GM03348 (cell line): Measurements from ENCODE around the gene ABCC10.
"Not testable (repeated sequence)": the region's sequence is repeated elsewhere in the genome, so short reads cannot be mapped to it uniquely, and the experiment has no call there.

Experiments
- DNase-seq: peaks from one replicate; pipeline ENCODE4 v3.0.0; 2012; ENCODE audit warnings: low spot score

Gene ABCC10

GRCh38 chr6:43447604-43448003 is 20.3 kb downstream of the ABCC10 start:
- DNase-seq, result no peak

DNA sequence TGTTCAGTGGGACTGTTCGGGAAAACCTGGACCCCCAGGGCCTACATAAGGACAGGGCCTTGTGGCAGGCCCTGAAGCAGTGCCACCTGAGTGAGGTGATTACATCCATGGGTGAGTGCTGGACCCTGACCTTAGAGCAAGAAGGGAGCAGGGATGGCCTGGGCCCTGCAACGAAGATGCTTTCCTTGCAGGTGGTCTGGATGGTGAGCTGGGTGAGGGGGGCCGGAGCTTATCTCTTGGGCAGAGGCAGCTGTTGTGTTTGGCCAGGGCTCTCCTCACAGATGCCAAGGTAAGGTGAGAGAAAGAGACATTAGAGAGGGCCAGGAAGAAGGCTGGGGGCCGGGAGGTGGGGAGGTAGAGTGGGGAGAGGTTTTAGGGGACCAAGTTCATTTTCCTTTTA is 21.6 kb downstream of the ABCC10 start:
- DNase-seq, result no peak

DNA sequence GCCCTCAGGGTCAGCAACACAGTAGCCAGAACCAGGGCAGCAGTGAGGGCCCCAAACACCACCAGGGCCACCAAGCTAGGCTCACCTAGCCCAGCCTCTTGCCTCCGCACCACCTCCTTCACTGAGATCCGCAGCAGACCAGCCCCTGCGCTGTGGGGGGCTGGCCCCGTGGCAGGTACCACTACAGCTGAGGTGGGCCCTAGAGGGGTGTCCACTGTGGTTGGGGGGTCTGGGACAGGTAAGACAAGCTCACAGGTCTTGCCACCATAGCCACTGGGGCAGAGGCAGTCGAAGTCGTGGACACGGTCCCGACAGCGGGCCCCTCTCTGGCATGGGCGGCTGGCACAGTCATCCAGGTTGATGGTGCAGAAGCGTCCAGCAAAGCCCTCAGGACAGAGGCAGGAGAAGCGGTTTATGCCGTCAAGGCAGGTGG is 23.4 kb downstream of the ABCC10 start:
- no peak for DNase-seq

DNA sequence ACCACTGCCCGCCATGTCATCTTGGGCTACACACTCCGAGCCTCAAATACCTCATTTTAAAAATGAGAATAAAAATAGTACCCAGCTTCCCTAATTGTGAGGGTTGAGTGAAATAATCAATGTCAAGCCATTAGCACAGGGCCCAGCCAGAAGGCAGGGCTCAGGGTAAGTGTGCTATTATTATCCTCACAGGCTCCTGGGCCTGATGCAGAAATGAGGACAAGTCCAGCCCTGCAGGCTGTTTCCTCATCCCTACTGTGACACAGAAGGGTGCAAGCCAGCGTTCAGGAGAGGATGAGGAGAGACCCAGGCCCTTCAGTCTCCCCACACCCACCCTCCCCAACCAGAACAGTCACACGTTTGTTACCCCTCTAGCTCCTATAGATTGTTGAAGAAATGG is 24.0 kb downstream of the ABCC10 start:
- no peak for DNase-seq

- no peak for DNase-seq
These were observed 24.6 kb downstream of the ABCC10 start for GRCh38 chr6:43451939-43452338.

GRCh38 chr6:43452896-43453295 is 25.6 kb downstream of the ABCC10 start:
- DNase-seq, result no peak

- DNase-seq, result no peak
These were observed 26.5 kb downstream of the ABCC10 start for GRCh38 chr6:43453831-43454230.

DNA sequence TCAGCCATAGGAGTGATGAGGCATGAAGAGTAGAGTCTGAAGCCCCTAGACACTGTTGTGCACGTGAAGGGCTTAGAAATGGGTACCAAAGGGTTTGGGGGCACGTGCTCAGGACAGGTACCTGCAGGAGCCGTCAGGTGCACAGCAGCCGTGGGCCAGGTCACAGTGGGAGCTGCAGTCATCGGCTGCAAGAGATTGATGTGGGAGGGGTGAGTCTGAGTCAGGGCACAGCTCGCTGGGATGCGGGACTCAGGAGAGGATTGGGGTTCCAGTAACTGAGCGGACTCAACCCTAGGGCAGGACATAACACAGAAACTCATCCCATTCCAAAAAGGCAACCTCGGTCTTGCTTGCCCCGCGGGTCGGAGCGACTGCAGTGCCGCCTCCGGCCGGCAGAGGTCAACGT is 27.0 kb downstream of the ABCC10 start:
- no peak for DNase-seq

DNA sequence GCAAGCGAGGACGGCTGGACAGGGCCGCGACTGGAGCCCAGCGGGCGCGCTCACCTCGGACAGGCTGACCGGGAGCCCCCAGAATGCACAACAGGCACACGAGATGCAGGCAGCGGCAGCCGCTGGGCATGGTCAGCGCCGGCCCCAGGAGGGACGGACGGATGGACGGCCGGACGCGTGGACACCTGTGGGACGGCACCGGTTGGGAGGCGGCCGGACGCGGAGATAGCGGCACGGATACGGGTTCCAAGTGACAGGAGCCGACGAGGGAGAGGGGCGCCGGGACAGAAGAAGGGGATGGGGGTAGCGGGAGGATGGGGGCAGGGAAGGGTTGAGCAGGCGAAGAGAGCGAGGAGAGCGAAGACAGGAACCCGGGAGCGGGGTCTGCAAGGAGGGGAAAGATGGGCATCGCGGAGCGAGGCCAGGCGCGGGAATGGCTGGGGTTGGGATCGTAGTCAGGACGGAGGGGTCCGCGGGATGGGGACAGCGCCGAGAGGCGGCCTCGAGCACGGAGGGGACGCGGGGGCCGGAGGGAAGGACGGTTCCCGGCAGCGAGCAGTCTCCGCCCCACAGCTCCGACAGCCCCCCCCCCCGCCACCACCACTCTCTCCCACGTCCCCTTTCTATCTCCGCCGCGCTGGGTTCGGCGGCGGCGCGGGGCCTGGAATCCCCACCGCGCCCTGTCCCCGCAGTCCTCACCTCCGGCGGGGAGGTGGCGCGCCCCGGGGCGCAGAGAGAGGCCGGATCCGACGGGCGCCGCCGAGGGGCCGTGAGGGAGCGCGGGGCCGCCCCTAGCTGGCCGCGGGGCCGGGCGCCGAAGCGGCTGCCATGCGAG is 27.6 kb downstream of the ABCC10 start:
- peak; percentile 94 for DNase-seq

- DNase-seq, result peak; percentile 42
These were observed 28.4 kb downstream of the ABCC10 start, which contains the start of gene DLK2 for GRCh38 chr6:43455531-43456428. TSS of gene DLK2 (minus strand) at chr6:43455548. CDS start at chr6:43454825, 723 bp downstream.

DNA sequence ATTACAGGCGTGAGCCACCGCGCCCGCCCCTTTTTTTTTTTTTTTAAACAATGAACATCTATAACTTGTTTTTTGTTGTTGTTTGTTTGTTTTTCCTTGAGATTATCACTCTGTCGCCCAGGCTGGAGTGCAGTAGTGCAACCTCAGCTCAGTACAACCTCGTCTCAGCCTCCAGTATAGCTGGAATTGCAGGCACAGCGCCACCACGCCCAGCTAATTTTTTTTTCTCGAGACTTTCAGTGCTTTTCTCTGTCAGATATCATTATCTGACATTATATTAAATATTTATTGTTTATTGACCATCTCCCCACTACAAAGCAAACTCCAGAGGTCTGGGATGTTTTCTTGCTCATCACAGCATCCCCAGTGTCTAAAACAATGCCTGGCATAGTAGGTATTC is 30.3 kb downstream of the ABCC10 start:
- no peak for DNase-seq

- DNase-seq, result not testable (repeated sequence)
These were observed 30.8 kb downstream of the ABCC10 start for GRCh38 chr6:43458154-43458553.

- no peak for DNase-seq
These were observed 32.2 kb downstream of the ABCC10 start for GRCh38 chr6:43459535-43459934.

DNA sequence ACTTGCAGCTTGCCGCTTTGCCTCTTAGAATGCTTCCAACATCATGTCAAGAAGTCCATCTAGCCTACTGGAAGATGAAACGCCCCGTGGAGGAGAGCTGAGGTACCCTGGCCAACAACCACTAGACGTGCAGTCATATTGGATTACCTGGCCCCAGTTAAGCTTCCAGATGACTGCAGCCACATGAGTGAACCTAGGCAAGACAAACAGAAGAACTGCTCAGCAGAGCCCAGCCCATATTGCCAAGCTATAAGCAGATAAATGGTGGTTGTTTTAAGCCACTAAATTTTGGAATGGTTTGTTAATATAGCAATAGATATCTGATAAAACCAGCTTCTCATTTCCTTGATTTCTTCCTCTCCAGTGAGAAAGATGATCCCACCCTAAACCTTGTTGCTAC is 32.7 kb downstream of the ABCC10 start:
- no peak for DNase-seq

GRCh38 chr6:43461936-43462335 is 34.6 kb downstream of the ABCC10 start:
- DNase-seq, result no peak

DNA sequence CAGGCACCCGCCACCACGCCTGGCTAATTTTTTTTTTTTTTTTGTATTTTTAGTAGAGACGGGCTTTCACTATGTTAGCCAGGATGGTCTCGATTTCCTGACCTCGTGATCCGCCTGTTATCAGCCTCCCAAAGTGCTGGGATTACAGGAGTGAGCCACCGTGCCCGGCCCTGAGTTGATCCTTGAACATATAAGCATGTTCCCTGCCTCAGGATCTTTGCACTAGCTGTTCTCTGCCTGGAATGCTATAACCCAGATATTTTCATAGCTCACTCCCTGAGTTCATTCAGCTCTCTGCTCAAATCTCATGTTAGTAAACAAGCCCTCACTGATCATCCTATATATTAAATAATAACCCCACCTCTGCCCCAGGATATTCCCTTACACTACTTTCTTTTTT is 37.0 kb downstream of the ABCC10 start:
- DNase-seq, result no peak

DNA sequence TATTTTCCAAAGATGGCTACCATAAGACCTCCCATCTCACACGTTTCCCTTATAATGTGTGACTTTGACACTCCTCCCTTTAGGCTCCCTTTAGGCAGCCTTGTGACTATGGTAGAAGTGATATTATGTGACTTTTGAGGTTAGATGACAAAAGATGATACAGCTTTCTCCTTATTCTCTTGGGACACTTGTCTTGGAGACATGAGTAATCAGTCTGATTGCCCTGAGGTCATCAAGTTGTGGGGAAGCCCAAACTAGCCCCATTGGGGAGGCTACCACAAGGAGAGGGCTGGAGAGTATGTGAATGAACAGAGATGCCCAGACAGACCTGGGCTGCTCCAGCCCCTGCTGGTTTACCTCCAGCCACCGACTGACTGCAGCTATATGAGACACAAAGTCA is 38.6 kb downstream of the ABCC10 start:
- DNase-seq, result no peak

DNA sequence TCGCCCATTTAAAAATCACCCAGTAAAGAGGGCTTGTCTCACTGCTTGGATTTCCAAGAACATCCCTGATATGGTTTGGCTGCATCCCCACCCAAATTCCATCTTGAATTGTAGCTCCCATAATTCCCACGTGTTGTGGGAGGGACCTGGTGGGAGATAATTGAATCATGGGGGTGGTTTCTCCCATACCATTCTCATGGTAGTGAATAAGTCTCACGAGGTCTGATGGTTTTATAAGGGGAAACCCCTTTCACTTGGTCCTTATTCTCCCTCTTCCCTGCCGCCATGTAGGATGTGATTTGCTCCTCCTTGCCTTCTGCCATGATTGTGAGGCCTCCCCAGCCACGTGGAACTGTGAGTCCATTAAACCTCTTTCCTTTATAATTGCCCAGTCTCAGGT is 39.9 kb downstream of the ABCC10 start:
- DNase-seq, result not testable (repeated sequence)

GRCh38 chr6:43467752-43468151 is 40.4 kb downstream of the ABCC10 start:
- no peak for DNase-seq

- DNase-seq, result no peak
These were observed 40.9 kb downstream of the ABCC10 start for GRCh38 chr6:43468240-43468639.

DNA sequence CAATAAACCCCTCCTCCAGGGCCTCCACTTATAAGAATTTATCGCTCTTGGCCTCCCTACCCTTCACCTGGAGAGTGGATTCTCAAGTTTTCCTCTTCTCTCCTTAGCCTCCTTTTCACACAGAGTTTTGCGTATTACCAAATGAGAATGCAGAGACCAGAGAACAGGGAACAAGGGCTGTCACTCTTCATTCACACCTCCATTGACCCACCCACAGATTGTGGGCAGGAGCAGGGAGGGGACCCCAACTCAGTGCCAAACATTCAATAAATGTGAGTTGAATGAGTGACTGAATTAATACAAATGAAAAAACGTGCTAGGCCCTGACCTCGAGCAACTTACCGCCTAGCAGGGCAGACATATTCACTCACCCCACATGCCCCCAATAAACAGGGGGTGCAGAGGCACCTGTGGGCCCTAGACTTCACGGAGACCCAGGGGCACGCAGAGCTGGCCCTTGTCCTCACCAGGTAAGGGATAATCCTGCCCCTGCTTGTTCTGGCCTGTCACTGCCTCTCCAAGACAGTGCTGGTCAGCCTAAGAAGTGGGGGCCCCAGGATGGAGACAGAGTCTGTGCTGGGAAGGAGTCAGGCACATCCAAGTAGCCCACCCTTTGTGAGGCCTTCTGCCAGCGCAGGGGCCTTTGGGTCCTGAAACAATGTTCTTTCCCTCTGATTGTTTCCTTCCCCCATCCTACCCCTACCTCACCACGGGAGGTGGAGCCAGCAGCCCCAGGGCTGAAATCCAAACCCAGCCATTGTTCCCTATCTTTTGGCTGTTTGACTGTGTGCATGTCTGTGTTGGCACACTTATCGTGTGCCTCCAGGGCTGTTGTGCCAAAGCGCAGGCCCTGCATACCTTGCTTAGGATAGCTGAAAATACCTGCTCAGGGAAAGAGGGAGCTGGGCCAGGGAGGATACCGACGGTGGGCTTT is 41.7 kb downstream of the ABCC10 start:
- no peak for DNase-seq

GRCh38 chr6:43469947-43470346 is 42.6 kb downstream of the ABCC10 start:
- no peak for DNase-seq
